Tibial nerve (tissue), 4 donors: ENCODE data around the gene SPDYE1. TPM values are rescaled to one million over a fixed set of nuclear protein-coding genes. Genes with fewer than 3 reads are reported as not detected.
"Not testable (repeated sequence)": the region's sequence is repeated elsewhere in the genome, so short reads cannot be mapped to it uniquely, and the experiment has no call there.

ENCODE experiments used
- DNase-seq, 2 donors: peaks; one replicate each; pipeline ENCODE4 v3.0.0-alpha.2; 2019; ENCODE audit warnings: low spot score in 2 of 2
- H3K27ac ChIP-seq, 4 donors: fragments of 200-600 bp; sonication (generic) in 3 of 4; one replicate each; pipeline ENCODE4 v1.5.1; 2017 to 2019; ENCODE audit warnings: mild to moderate bottlenecking in 1 of 4
- H3K27me3 ChIP-seq, 2 donors: fragments of 200-600 bp; sonication (generic) in 1 of 2; one replicate each; pipeline versions ENCODE4 v1.5.1 to v1.6.0; 2017 to 2019
- H3K36me3 ChIP-seq, 3 donors: fragments of 200-600 bp; sonication (generic); one replicate each; pipeline ENCODE4 v1.5.1; 2018 to 2019
- H3K4me1 ChIP-seq, 4 donors: fragments of 200-600 bp; sonication (generic) in 3 of 4; one replicate each; pipeline ENCODE4 v1.5.1; 2017 to 2019
- H3K4me3 ChIP-seq, 4 donors: fragments of 200-600 bp; sonication (generic) in 3 of 4; one replicate each; pipeline ENCODE4 v1.5.1; 2017 to 2019; ENCODE audit warnings: mild to moderate bottlenecking in 1 of 4, moderate library complexity in 1 of 4
- H3K9me3 ChIP-seq, 4 donors: fragments of 200-600 bp; sonication (generic) in 3 of 4; one replicate each; pipeline ENCODE4 v1.5.1; 2017 to 2019
- EP300 ChIP-seq, 2 donors: sonication (generic); formaldehyde crosslinking; IDR thresholded peaks; one replicate each; pipeline ENCODE4 v1.6.1; 2017; ENCODE audit warnings: antibody characterized with exemption in 2 of 2, mild to moderate bottlenecking in 1 of 2
- POLR2A ChIP-seq, 2 donors: fragments of 450-650 bp; IDR thresholded peaks; one replicate each; pipeline ENCODE4 v1.6.1; 2017; ENCODE audit warnings: antibody characterized with exemption in 2 of 2, mild to moderate bottlenecking in 2 of 2, moderate library complexity in 2 of 2
- WGBS, 2 donors: methylation state at CpG; one replicate each; pipeline ENCODE4 v1.1.5; 2018; 5-methylcytosine and 5-hydroxymethylcytosine counted together
- total RNA-seq, 4 donors: library from RNA; depleted of rRNA; stranded (reverse); fragments of >200 nt; gene quantifications; one replicate each; pipeline ENCODE4 v1.1.0, GENCODE V29; 2016
- TF ChIP-seq, protein P1 (sequence below), 5 experiments: fragments of 200-600 bp in 3 of 5; fragments of 450-650 bp in 2 of 5; sonication (generic) in 3 of 5; IDR thresholded peaks; one replicate each; pipeline ENCODE4 v1.5.1; 2016 to 2019; ENCODE audit warnings: antibody characterized with exemption in 5 of 5, mild to moderate bottlenecking in 3 of 5, moderate library complexity in 2 of 5

SPDYE1 gene, protein sequence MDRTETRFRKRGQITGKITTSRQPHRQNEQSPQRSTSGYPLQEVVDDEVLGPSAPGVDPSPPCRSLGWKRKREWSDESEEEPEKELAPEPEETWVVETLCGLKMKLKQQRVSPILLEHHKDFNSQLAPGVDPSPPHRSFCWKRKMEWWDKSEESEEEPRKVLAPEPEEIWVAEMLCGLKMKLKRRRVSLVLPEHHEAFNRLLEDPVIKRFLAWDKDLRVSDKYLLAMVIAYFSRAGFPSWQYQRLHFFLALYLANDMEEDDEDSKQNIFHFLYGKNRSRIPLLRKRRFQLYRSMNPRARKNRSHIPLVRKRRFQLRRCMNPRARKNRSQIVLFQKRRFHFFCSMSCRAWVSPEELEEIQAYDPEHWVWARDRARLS
- not detected for total RNA-seq

DNA sequence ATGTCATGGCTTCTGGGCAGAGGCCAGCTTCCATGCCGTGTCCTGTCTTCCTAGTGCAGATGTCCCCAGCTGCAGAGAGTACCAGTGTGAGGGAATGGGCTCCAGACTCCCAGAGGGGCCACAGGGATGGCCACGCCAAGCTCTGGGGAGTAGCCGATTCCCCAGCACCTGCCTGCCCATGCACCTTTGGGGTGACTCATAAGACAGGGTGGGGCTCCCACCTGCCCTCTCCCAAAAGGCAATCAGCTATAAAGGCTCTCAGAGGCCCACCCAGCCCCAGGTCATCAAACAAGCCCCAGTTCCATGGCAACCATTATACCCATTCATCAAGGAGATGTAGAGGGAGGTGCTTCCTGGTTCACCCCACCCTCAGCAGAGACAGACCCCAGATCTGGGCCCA is at the start of gene SPDYE1:
Gene SPDYE1 (plus strand): TSS at position 366 of the 400 bp plus-strand sequence. CDS start 2,053 bp downstream, outside the sequence.
- H3K36me3 ChIP-seq, H3K27ac ChIP-seq, H3K27me3 ChIP-seq, DNase-seq, H3K4me1 ChIP-seq, H3K9me3 ChIP-seq, H3K4me3 ChIP-seq: not testable (repeated sequence)
- WGBS, 2 donors: 89 to 96% methylated on average over 3 of the region's 3 CpGs

DNA sequence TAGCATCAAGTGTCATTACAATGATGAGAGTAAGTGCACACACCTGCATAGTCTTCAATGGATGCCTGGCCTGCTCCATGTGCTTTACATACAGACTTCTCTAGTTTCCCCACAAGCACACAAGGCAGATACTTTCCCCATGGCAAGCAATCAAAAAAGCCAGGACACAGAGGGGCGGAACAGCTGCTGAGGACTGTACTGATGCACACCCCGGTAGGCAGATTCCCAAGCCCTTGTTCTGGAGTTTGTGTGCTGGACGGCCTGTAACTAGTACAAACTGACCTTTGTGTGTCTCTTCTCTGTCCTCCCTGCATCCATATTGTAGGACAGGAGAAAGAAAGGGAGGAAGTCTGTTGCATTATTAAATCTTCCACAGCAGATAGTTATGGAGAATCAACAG is 45.7 kb upstream of the SPDYE1 start:
- H3K36me3 ChIP-seq: peaks cover 0 to 80% (median 14%) of the 10 kb centered on the region in 3 donors
- no peak for DNase-seq
- no peak overlapping the region for H3K27ac ChIP-seq
- TF ChIP-seq EP300 (IDR thresholded peaks at IDR 0.05) (no peak), POLR2A (IDR thresholded peaks at IDR 0.05) (no peak)
- TF ChIP-seq, protein P1, sequence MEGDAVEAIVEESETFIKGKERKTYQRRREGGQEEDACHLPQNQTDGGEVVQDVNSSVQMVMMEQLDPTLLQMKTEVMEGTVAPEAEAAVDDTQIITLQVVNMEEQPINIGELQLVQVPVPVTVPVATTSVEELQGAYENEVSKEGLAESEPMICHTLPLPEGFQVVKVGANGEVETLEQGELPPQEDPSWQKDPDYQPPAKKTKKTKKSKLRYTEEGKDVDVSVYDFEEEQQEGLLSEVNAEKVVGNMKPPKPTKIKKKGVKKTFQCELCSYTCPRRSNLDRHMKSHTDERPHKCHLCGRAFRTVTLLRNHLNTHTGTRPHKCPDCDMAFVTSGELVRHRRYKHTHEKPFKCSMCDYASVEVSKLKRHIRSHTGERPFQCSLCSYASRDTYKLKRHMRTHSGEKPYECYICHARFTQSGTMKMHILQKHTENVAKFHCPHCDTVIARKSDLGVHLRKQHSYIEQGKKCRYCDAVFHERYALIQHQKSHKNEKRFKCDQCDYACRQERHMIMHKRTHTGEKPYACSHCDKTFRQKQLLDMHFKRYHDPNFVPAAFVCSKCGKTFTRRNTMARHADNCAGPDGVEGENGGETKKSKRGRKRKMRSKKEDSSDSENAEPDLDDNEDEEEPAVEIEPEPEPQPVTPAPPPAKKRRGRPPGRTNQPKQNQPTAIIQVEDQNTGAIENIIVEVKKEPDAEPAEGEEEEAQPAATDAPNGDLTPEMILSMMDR (IDR thresholded peaks at IDR 0.05): no peak
- H3K9me3 ChIP-seq: no peaks in the 10 kb centered on the region
- H3K27me3 ChIP-seq: no peaks in the 10 kb centered on the region
- H3K4me3 ChIP-seq: no peak overlapping the region
- WGBS, 2 donors: 64 to 79% methylated on average over 3 of the region's 3 CpGs
- H3K4me1 ChIP-seq: no peaks in the 10 kb centered on the region

DNA sequence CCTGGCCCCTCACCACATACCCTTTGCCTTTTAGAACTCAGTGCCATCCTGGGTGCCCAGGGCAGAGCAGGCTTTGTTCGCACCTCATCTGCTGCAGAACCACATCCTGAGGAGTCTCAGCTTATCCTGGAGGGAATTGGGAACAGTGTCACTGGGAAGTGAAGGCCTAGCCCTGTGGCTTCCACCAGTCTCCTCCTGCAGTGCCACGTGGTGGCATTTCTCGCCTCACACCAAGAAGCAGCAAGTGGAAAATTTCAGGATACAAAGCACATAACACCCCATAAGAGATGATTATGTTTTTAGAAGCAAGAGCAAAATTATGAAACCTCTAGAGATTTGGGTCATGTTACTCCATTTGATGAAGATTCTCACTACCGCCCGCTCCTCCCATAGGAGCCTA is 44.6 kb upstream of the SPDYE1 start:
- Histone ChIP-seq H3K4me1 (no peaks in the 10 kb centered on the region), H3K4me3 (no peak overlapping the region), H3K27me3 (no peaks in the 10 kb centered on the region), H3K36me3 (peaks cover 0 to 70% (median 14%) of the 10 kb centered on the region in 3 donors), H3K9me3 (no peaks in the 10 kb centered on the region), H3K27ac (no peak overlapping the region)
- no peak for TF ChIP-seq EP300 (IDR thresholded peaks at IDR 0.05)
- DNase-seq: no peak
- 92 to 96% methylated on average over 5 of the region's 5 CpGs for WGBS, 2 donors

DNA sequence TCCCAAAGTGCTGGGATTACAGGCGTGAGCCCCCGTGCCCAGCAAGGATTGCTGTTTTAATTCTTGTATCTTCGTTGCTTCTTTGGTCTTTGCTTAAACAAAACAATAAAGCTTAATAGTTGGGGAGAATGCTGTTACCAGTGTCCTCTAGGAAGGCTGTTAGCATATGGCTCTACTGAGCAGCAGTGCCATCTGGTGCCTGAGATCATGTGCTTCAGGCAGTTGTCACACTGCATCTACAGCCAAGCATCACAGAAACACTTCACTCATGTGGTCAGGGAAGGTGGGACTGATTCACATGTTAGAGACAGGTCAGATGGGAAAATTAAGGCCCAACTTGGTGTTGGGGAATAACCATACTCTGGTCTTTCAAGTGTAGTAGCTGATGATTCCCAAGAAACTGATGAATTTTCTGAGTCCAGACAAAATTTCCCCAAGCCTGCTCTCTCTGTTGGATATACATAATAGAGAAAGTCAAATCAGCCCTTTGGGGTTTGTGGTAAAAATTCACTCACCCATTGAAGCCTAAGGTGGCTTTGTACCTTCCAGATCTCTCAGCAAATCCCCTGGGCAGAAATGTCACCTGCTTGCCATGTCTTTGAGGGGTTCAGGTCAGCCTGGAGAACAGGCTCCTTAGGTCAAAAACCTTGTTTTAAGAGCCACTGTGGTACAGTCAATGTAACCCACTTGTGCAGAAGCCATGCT is 43.0 kb upstream of the SPDYE1 start:
- Histone ChIP-seq H3K36me3 (peaks cover 0 to 63% (median 14%) of the 10 kb centered on the region in 3 donors), H3K9me3 (no peaks in the 10 kb centered on the region), H3K4me3 (no peak overlapping the region), H3K27ac (no peak overlapping the region), H3K4me1 (no peaks in the 10 kb centered on the region), H3K27me3 (no peaks in the 10 kb centered on the region)
- TF ChIP-seq, protein P1 (IDR thresholded peaks at IDR 0.05): peak in 2 of 5 experiments; percentile 10 to 14
- TF ChIP-seq EP300 (IDR thresholded peaks at IDR 0.05): no peak
- WGBS, 2 donors: 48 to 61% methylated on average over 3 of the region's 3 CpGs
- peak in 1 of 2 donors; percentile 6 for DNase-seq

DNA sequence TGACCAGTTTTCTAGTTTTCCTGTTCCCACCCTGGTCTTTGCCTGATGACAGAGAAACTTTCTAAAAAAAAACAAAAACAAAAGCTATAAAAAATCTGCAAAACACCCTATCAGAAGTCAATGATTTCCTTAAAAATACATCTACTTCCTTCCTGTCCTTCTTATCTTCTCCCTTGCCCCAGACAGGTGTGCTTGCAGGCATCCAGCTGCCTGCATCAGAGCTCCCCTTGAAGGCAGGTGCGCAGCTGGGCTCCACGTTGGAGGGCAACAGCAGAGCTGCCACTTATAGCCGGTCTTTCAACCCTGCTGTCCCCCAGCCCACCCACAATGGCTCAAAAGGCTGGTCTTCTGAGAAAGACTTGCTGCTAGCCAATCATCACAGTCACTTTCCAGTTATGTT is 41.7 kb upstream of the SPDYE1 start:
- no peak for TF ChIP-seq EP300 (IDR thresholded peaks at IDR 0.05)
- TF ChIP-seq, protein P1 (IDR thresholded peaks at IDR 0.05): no peak
- TF ChIP-seq POLR2A (IDR thresholded peaks at IDR 0.05): no peak
- Histone ChIP-seq H3K4me1 (no peaks in the 10 kb centered on the region), H3K27me3 (no peaks in the 10 kb centered on the region), H3K36me3 (peaks cover 0 to 63% (median 8%) of the 10 kb centered on the region in 3 donors), H3K4me3 (no peak overlapping the region), H3K9me3 (no peaks in the 10 kb centered on the region), H3K27ac (no peak overlapping the region)
- WGBS, 2 donors: 69 to 77% methylated on average over 3 of the region's 3 CpGs
- no peak for DNase-seq

DNA sequence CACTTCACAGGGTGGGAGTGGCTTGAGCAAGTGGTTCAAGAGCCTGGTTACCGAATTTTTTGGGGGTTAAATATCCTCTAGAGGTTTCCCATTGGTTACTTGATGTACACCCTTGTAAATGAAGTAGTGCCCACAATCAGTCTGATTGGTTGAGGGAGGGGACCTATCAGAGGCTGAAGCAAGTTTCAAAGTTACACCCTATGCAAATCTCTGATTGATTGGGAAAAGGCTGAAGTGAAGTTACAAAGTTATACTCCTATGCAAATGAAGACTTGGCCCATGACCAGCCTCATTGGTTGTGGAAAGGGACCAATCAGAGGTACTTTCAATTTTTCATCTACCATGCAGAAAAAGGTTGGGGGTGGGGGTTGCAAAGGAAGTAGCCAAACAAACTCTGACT is 36.8 kb upstream of the SPDYE1 start:
- H3K36me3 ChIP-seq: peaks cover 0 to 55% (median 0%) of the 10 kb centered on the region in 3 donors
- no peak overlapping the region for H3K4me3 ChIP-seq
- H3K27me3 ChIP-seq: no peaks in the 10 kb centered on the region
- no peaks in the 10 kb centered on the region for H3K4me1 ChIP-seq
- TF ChIP-seq EP300 (IDR thresholded peaks at IDR 0.05) (no peak), POLR2A (IDR thresholded peaks at IDR 0.05) (no peak)
- TF ChIP-seq, protein P1 (IDR thresholded peaks at IDR 0.05): no peak
- H3K27ac ChIP-seq: no peak overlapping the region
- no peaks in the 10 kb centered on the region for H3K9me3 ChIP-seq
- DNase-seq: no peak
- WGBS, 2 donors: 33 to 44% methylated on average over 1 of the region's 1 CpG

DNA sequence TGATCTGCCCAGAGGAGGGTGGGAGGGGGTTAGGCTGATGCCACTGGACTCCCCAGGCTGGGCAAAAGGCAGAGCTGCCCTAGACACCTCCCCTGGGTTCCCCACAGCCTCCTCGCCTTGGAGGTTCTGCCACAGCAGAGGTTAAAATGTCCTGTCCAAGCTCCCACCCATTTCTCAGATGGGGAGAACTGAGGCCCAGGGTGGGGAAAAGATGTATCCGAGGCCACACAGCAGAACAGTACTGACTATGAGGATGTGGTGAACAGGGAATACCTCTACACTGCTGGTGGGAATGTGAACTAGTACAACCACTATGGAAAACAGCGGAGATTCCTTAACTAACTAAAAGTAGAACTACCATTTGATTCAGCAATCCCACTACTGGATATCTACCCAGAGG is 31.3 kb upstream of the SPDYE1 start:
- peaks cover 0 to 23% (median 0%) of the 10 kb centered on the region in 3 donors for H3K36me3 ChIP-seq
- 98 to 100% methylated on average over 2 to 3 of the region's 3 CpGs for WGBS, 2 donors

DNA sequence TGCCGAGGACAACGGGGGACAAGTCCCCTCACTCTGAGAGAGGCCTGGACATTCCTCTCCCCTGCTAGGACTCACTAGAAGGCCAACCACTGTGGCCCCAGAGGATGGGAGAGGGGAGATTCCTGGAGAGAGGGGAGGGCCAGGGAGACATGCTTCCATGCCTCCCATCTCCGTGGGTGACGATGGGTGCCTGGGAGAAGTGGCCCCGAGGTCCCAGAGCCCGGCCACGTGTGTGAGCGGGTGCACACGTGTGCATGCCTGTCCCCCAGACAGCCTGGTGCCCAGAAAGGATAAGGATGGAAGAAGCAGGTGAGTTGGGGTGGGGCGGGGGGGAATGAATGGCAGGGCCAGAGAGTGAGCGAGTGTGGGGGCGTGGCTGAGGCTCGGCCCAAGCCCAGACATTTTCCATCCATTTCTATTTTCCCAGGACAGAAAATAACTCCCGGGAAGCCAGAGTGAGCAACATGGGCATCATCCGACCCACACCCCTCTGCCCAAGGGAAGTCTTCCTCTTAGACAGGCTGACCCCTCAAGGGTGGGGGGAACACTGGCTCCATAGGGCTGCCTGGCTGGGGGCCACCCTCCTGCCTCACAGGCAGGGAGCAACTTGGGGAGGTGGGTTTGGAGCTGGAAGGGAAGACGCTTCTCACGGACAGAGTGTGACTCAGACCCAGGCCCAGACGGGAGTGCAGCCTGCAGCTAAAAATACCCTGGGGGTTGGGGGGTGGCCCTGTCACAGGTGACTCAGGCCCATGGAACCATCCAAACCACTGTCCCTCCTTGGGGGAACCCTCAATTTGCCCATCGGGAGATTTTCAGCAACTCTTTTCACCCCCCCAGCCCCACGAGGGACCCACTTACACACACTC is 29.3 kb upstream of the SPDYE1 start:
- not testable (repeated sequence) for H3K4me1 ChIP-seq, H3K27ac ChIP-seq, H3K9me3 ChIP-seq, DNase-seq, H3K4me3 ChIP-seq, H3K36me3 ChIP-seq, H3K27me3 ChIP-seq
- WGBS, 2 donors: 83 to 90% methylated on average over 2 to 5 of the region's 20 CpGs

More for the DNA sequence above, 31.3 kb upstream of the SPDYE1 start:
- H3K4me3 ChIP-seq, H3K9me3 ChIP-seq, H3K27ac ChIP-seq, DNase-seq, H3K27me3 ChIP-seq, H3K4me1 ChIP-seq: not testable (repeated sequence)
